ENCODE measurements around the gene NT5C2. TPM values are rescaled to one million over a fixed set of nuclear protein-coding genes. Genes with fewer than 3 reads are reported as not detected.

NT5C2 gene
- total and polyA plus RNA-seq, 2 experiments from 2014 or later: 52.6 to 69.0 TPM

DNA sequence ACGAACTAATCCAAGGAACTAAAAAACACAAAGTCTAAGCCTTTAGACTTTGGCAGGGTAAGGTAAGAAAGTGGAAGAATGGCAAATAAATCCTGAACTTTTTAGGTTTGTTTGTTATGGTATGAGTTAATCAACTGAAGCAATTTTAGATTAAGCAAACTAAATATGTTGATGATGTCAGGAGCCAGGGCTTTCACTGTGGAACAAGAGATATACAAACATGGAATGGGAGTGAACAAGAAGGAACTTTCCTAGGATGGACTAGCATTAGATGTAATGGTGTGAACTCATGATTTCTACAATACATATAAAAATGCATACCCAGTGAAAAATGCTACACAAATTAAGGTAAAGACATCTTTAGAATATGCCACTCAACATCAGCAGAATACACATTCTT is 35.8 kb downstream of the NT5C2 start:
- no peak overlapping the region for H3K4me3 ChIP-seq
- TF ChIP-seq EZH2phosphoT487 (IDR thresholded peaks at IDR 0.05; ENCODE audit: insufficient read depth, low read depth) (no peak), EZH2 (IDR thresholded peaks at IDR 0.05; ENCODE audit: insufficient read depth, poor library complexity, severe bottlenecking) (no peak)
- no peaks in the 10 kb centered on the region for H3K9me2 ChIP-seq (ENCODE audit: insufficient read depth)
- H3K4me1 ChIP-seq (ENCODE audit: insufficient read depth): peaks cover 36% of the 10 kb centered on the region
- H3K27me3 ChIP-seq (replicated peaks; ENCODE audit: insufficient read depth): no peaks in the 10 kb centered on the region
- peaks cover 22% of the 10 kb centered on the region for H3F3A ChIP-seq (ENCODE audit: insufficient read depth)
- H3K4me2 ChIP-seq (ENCODE audit: unreplicated experiment): no peak overlapping the region
- H4K20me1 ChIP-seq (ENCODE audit: insufficient read depth): no peaks in the 10 kb centered on the region
- no peaks in the 10 kb centered on the region for H3K9me3 ChIP-seq (ENCODE audit: low read depth)
- in situ Hi-C loops (cut with MboI): no loop called here
- peaks cover 12% of the 10 kb centered on the region for H3K36me3 ChIP-seq (ENCODE audit: low read depth)
- H3K9ac ChIP-seq: no peak overlapping the region
- peaks cover 89% of the 10 kb centered on the region for H3K79me2 ChIP-seq (ENCODE audit: insufficient read depth)
- no peak for DNase-seq
- H2AFZ ChIP-seq: no peak overlapping the region
- no peak overlapping the region for H3K27ac ChIP-seq
- WGBS, 2 experiments (ENCODE audit: low coverage in 1 of 2, low lambda C conversion rate in 2 of 2, missing lambda C conversion rate in 2 of 2): 100% methylated on average over 1 of the region's 1 CpG

DNA sequence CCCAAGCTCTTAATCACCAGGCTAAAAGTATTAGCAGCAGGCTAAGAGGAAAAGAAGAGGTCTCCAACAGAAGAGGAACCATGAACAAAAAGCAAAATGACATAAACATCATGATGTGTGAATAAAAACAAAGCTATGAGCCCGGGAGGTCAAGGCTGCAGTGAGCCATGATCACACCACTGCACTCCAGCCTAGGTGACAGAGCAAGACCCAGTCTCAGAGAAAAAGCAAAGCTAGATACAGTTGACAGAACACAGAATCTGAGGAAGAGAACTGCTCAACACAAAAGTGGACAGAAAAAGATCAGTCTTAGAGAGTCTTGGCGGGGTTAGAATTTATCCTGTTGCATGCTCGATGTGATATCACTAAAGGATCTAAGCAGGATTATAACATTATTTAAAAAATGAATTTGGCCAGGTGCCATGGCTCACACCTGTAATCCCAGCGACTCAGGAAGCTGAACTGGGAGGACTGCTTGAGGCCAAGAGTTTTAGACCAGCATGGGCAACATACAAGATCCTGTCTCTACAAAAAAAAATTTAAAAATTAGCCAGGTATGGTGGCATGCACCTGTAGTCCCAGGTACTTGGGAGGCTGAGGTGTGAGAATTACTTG is 37.5 kb downstream of the NT5C2 start:
- Histone ChIP-seq H3F3A (ENCODE audit: insufficient read depth) (peaks cover 22% of the 10 kb centered on the region), H3K4me2 (ENCODE audit: unreplicated experiment) (no peak overlapping the region), H3K36me3 (ENCODE audit: low read depth) (peaks cover 23% of the 10 kb centered on the region), H4K20me1 (ENCODE audit: insufficient read depth) (no peaks in the 10 kb centered on the region), H3K4me3 (no peak overlapping the region), H2AFZ (no peak overlapping the region), H3K79me2 (ENCODE audit: insufficient read depth) (peaks cover 91% of the 10 kb centered on the region), H3K4me1 (ENCODE audit: insufficient read depth) (peaks cover 36% of the 10 kb centered on the region), H3K9ac (no peak overlapping the region), H3K27me3 (replicated peaks; ENCODE audit: insufficient read depth) (no peaks in the 10 kb centered on the region), H3K9me3 (ENCODE audit: low read depth) (no peaks in the 10 kb centered on the region), H3K27ac (no peak overlapping the region), H3K9me2 (ENCODE audit: insufficient read depth) (no peaks in the 10 kb centered on the region)
- WGBS, 2 experiments (ENCODE audit: low coverage in 1 of 2, low lambda C conversion rate in 2 of 2, missing lambda C conversion rate in 2 of 2): 81 to 90% methylated on average over 4 of the region's 4 CpGs
- TF ChIP-seq EZH2phosphoT487 (IDR thresholded peaks at IDR 0.05; ENCODE audit: insufficient read depth, low read depth) (no peak), EZH2 (IDR thresholded peaks at IDR 0.05; ENCODE audit: insufficient read depth, poor library complexity, severe bottlenecking) (no peak)
- DNase-seq: no peak
- in situ Hi-C loops (cut with MboI): no loop called here

DNA sequence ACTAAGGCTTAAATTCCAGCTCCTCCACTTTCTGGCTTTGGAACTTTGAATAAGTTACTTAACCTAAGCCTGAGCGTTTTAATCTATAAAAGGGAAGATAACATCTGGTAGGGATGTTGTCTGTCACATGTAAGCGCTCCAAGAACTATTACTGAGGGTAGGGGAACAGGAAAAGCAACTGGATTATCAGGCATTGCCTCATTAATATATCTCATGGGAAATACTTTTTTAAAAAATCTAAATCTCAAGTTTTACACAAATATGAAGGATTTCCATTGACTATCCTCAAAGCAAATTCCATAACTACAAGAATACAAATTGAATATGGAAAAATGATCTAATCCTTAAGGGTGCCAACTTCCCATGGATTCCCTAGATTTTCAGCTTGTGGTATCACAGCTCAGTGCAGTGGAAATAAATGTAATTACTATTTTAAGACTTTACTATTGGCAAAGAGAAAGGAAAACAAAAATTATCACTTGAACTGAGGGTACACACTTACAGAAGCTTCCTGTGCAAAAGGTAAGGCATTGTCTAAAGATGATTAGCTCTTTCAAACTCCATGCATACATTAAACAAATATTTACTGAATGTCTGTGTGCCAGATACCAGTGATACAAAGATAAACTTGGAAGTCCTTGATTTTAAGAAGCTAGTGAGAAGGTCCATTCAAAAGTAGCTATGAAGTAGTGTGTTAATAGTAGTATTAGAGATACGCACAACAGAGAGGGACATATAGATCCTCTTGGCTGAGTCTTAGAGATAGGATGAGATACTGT is 38.4 kb downstream of the NT5C2 start:
- H3K9me2 ChIP-seq (ENCODE audit: insufficient read depth): no peaks in the 10 kb centered on the region
- H3K27me3 ChIP-seq (replicated peaks; ENCODE audit: insufficient read depth): no peaks in the 10 kb centered on the region
- H3K4me2 ChIP-seq (ENCODE audit: unreplicated experiment): peak overlapping the region; percentile 71
- no peaks in the 10 kb centered on the region for H3K9me3 ChIP-seq (ENCODE audit: low read depth)
- H3K4me1 ChIP-seq (ENCODE audit: insufficient read depth): peaks cover 36% of the 10 kb centered on the region
- no peak overlapping the region for H3K4me3 ChIP-seq
- no peak overlapping the region for H2AFZ ChIP-seq
- TF ChIP-seq EZH2phosphoT487 (IDR thresholded peaks at IDR 0.05; ENCODE audit: insufficient read depth, low read depth): no peak
- no peak for TF ChIP-seq EZH2 (IDR thresholded peaks at IDR 0.05; ENCODE audit: insufficient read depth, poor library complexity, severe bottlenecking)
- H3K9ac ChIP-seq: peak overlapping the region; percentile 44
- in situ Hi-C loops (cut with MboI): no loop called here
- no peaks in the 10 kb centered on the region for H4K20me1 ChIP-seq (ENCODE audit: insufficient read depth)
- 65 to 67% methylated on average over 3 of the region's 3 CpGs for WGBS, 2 experiments (ENCODE audit: low coverage in 1 of 2, low lambda C conversion rate in 2 of 2, missing lambda C conversion rate in 2 of 2)
- peaks cover 91% of the 10 kb centered on the region for H3K79me2 ChIP-seq (ENCODE audit: insufficient read depth)
- peaks cover 22% of the 10 kb centered on the region for H3F3A ChIP-seq (ENCODE audit: insufficient read depth)
- H3K27ac ChIP-seq: peak overlapping the region; percentile 58
- H3K36me3 ChIP-seq (ENCODE audit: low read depth): peaks cover 16% of the 10 kb centered on the region
- peak; percentile 29 for DNase-seq

DNA sequence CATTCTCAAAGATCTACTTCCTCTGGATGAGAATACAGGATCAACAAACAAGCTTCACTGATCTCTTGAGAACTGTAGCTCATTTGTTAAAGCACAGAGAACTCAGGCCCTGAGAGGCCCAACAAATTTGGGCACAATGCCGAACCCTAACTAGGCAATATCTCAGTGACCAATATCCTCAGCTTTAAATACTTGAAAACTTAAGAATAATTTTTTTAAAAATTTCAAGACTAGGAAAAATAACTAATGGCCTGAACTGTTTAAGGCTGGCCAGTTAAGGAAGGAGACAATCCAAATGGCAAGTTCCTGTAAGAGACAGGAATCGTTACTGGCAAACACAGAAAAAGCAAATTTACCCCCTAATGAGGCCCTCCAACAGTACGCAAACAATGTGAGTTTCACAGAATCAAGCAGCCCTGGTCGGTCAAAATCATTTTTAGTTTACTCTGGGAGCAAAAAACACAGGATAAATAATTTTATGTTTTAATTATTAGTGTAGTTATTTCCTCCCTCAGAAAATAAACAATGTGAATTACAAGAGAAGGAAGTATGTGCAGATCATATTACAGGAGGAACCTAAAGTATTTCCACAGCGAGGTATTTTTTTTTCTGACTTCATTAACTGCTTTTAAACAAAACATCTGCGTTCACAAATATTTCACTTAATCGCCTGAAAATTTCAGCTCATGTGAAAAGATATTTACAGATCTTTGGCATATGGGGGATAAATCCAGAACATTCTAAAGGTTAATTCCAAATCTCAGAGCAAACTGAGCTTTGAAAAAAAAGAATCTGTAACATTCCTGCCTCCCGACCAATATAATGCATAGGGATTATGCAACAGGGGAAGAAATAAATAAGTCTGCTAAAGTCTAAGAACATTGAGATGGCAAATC is 39.5 kb downstream of the NT5C2 start:
- in situ Hi-C loops (cut with MboI): no loop called here
- no peaks in the 10 kb centered on the region for H3K9me2 ChIP-seq (ENCODE audit: insufficient read depth)
- H3K9ac ChIP-seq: peak overlapping the region; percentile 44
- peak overlapping the region; percentile 58 for H3K27ac ChIP-seq
- peaks cover 15% of the 10 kb centered on the region for H3K36me3 ChIP-seq (ENCODE audit: low read depth)
- peaks cover 91% of the 10 kb centered on the region for H3K79me2 ChIP-seq (ENCODE audit: insufficient read depth)
- peak overlapping the region; percentile 11 for H2AFZ ChIP-seq
- H3K9me3 ChIP-seq (ENCODE audit: low read depth): no peaks in the 10 kb centered on the region
- H3K27me3 ChIP-seq (replicated peaks; ENCODE audit: insufficient read depth): no peaks in the 10 kb centered on the region
- 25 to 27% methylated on average over 8 of the region's 8 CpGs for WGBS, 2 experiments (ENCODE audit: low coverage in 1 of 2, low lambda C conversion rate in 2 of 2, missing lambda C conversion rate in 2 of 2)
- DNase-seq: peak; percentile 64
- no peaks in the 10 kb centered on the region for H4K20me1 ChIP-seq (ENCODE audit: insufficient read depth)
- peaks cover 36% of the 10 kb centered on the region for H3K4me1 ChIP-seq (ENCODE audit: insufficient read depth)
- peaks cover 22% of the 10 kb centered on the region for H3F3A ChIP-seq (ENCODE audit: insufficient read depth)
- no peak for TF ChIP-seq EZH2phosphoT487 (IDR thresholded peaks at IDR 0.05; ENCODE audit: insufficient read depth, low read depth)
- TF ChIP-seq EZH2 (IDR thresholded peaks at IDR 0.05; ENCODE audit: insufficient read depth, poor library complexity, severe bottlenecking): no peak
- H3K4me3 ChIP-seq: peak overlapping the region; percentile 48
- peak overlapping the region; percentile 71 for H3K4me2 ChIP-seq (ENCODE audit: unreplicated experiment)

Data from GM23248 (cell line).